Measurements from ENCODE around the gene DISP3.

- TF ChIP-seq CEBPB (IDR thresholded peaks at IDR 0.05; ENCODE audit: low read depth) (no peak), CTCF (IDR thresholded peaks at IDR 0.05 in 2 of 3, conservative IDR thresholded peaks at IDR 0.05 in 1 of 3; ENCODE audit: borderline replicate concordance in 1 of 3, insufficient read depth in 1 of 3, low read depth in 2 of 3, low read length in 2 of 3) (peak; percentile 32 to 63 (median 42); a peak in 5 of 6 replicates), RAD21 (IDR thresholded peaks at IDR 0.05; ENCODE audit: low read depth) (peak; percentile 45), POLR2A (IDR thresholded peaks at IDR 0.05; ENCODE audit: borderline replicate concordance, extremely low read depth, insufficient read depth, insufficient read length) (no peak), SP1 (IDR thresholded peaks at IDR 0.05; ENCODE audit: low read depth) (no peak), FOSL1 (IDR thresholded peaks at IDR 0.05; ENCODE audit: low read depth) (no peak)
- TF ChIP-seq, protein P1, sequence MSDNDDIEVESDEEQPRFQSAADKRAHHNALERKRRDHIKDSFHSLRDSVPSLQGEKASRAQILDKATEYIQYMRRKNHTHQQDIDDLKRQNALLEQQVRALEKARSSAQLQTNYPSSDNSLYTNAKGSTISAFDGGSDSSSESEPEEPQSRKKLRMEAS (IDR thresholded peaks at IDR 0.05), result no peak
- TF ChIP-seq, protein P2, sequence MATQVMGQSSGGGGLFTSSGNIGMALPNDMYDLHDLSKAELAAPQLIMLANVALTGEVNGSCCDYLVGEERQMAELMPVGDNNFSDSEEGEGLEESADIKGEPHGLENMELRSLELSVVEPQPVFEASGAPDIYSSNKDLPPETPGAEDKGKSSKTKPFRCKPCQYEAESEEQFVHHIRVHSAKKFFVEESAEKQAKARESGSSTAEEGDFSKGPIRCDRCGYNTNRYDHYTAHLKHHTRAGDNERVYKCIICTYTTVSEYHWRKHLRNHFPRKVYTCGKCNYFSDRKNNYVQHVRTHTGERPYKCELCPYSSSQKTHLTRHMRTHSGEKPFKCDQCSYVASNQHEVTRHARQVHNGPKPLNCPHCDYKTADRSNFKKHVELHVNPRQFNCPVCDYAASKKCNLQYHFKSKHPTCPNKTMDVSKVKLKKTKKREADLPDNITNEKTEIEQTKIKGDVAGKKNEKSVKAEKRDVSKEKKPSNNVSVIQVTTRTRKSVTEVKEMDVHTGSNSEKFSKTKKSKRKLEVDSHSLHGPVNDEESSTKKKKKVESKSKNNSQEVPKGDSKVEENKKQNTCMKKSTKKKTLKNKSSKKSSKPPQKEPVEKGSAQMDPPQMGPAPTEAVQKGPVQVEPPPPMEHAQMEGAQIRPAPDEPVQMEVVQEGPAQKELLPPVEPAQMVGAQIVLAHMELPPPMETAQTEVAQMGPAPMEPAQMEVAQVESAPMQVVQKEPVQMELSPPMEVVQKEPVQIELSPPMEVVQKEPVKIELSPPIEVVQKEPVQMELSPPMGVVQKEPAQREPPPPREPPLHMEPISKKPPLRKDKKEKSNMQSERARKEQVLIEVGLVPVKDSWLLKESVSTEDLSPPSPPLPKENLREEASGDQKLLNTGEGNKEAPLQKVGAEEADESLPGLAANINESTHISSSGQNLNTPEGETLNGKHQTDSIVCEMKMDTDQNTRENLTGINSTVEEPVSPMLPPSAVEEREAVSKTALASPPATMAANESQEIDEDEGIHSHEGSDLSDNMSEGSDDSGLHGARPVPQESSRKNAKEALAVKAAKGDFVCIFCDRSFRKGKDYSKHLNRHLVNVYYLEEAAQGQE (IDR thresholded peaks at IDR 0.05; ENCODE audit: low read depth), result no peak
Measured at GRCh38 chr1:11571906-11572616, 93.1 kb downstream of the DISP3 start.

Data from HCT116 (cell line).